Osteocyte (in vitro differentiated cells): ENCODE results near the gene PHACTR3. TPM values are rescaled to one million over a fixed set of nuclear protein-coding genes. Genes with fewer than 3 reads are reported as not detected.
A peak's percentile ranks its signal among the peaks of the same experiment; 100 is the strongest.

Source experiments
- DNase-seq: peaks from one replicate; pipeline ENCODE4 v3.0.0; 2021; ENCODE audit warnings: mixed read lengths; ENCODE audit not compliant: unreplicated experiment; ENCODE audit errors: extremely low spot score
- H3K27ac Mint-ChIP-seq: one replicate; pipeline ENCODE4 v1.8.0; 2021; ENCODE audit warnings: mild to moderate bottlenecking, mixed read lengths; ENCODE audit not compliant: unreplicated experiment
- H3K27me3 Mint-ChIP-seq: one replicate; pipeline ENCODE4 v1.8.0; 2021; ENCODE audit warnings: mixed read lengths; ENCODE audit not compliant: unreplicated experiment
- H3K36me3 Mint-ChIP-seq: one replicate; pipeline ENCODE4 v1.8.0; 2021; ENCODE audit warnings: mixed read lengths; ENCODE audit not compliant: unreplicated experiment
- H3K4me1 Mint-ChIP-seq: one replicate; pipeline ENCODE4 v1.8.0; 2021; ENCODE audit warnings: mixed read lengths; ENCODE audit not compliant: unreplicated experiment
- H3K4me3 Mint-ChIP-seq: one replicate; pipeline ENCODE4 v1.8.0; 2021; ENCODE audit warnings: mild to moderate bottlenecking, moderate library complexity, mixed read lengths; ENCODE audit not compliant: unreplicated experiment
- H3K9me3 Mint-ChIP-seq: one replicate; pipeline ENCODE4 v1.8.0; 2021; ENCODE audit warnings: mixed read lengths; ENCODE audit not compliant: unreplicated experiment
- total RNA-seq: library from RNA; stranded (reverse); gene quantifications from 2 replicates; pipeline ENCODE4 v1.2.1, GENCODE V29; 2021
- TF ChIP-seq, protein P1 (sequence below): fragments of 200-600 bp; sonication (generic); IDR thresholded peaks from 2 replicates; pipeline ENCODE4 v1.5.0; 2021; ENCODE audit warnings: antibody characterized with exemption, mild to moderate bottlenecking, moderate library complexity

The PHACTR3 gene
- total RNA-seq, 1 donor from 2014 or later = not detected

DNA sequence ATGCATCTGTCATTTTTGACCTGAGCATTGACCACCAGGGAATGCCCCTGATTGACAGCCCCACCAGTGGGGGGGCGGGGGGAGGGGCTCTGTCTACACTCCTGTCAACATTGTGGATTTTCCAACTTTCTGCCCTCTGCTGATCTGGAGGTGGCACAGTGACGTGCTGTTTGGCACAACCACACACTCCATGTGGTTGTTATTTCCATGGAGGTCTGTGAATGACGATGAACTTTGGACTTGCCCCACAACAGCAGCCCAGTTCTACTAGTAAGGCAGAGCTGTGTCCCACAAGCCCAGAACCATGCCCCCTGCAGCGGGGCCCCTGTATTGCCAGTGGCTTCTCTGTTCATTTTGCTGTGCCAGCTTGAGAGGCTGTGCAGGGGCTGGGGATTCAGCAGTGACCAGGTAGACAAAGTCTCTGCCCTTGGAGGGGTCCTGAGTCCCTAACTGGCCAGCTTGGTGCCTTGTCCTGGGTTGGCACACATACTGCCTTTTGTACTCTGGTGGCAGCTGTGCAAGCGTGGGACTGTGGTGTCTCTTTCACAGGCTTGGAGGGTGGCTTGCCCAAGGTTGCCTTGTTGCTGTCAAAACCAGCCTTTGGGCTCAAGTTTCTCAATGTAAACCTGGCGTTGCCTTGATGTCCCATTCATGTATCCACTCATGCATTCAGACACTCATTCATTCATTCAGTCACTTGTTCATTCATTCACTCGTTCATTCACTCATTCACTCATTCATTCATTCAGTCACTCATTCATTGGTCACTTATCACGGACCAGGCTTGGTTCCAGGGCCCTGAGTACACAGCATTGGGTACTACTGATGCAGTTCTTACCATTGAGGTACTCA is 220.6 kb downstream of the PHACTR3 start:
- TF ChIP-seq, protein P1, sequence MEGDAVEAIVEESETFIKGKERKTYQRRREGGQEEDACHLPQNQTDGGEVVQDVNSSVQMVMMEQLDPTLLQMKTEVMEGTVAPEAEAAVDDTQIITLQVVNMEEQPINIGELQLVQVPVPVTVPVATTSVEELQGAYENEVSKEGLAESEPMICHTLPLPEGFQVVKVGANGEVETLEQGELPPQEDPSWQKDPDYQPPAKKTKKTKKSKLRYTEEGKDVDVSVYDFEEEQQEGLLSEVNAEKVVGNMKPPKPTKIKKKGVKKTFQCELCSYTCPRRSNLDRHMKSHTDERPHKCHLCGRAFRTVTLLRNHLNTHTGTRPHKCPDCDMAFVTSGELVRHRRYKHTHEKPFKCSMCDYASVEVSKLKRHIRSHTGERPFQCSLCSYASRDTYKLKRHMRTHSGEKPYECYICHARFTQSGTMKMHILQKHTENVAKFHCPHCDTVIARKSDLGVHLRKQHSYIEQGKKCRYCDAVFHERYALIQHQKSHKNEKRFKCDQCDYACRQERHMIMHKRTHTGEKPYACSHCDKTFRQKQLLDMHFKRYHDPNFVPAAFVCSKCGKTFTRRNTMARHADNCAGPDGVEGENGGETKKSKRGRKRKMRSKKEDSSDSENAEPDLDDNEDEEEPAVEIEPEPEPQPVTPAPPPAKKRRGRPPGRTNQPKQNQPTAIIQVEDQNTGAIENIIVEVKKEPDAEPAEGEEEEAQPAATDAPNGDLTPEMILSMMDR = no peak
- no peaks in the 10 kb centered on the region for H3K4me1 Mint-ChIP-seq
- no peak overlapping the region for H3K4me3 Mint-ChIP-seq
- no peaks in the 10 kb centered on the region for H3K36me3 Mint-ChIP-seq
- no peaks in the 10 kb centered on the region for H3K9me3 Mint-ChIP-seq
- H3K27me3 Mint-ChIP-seq = peaks cover 9% of the 10 kb centered on the region
- H3K27ac Mint-ChIP-seq = no peak overlapping the region
- peak; percentile 68 for DNase-seq

DNA sequence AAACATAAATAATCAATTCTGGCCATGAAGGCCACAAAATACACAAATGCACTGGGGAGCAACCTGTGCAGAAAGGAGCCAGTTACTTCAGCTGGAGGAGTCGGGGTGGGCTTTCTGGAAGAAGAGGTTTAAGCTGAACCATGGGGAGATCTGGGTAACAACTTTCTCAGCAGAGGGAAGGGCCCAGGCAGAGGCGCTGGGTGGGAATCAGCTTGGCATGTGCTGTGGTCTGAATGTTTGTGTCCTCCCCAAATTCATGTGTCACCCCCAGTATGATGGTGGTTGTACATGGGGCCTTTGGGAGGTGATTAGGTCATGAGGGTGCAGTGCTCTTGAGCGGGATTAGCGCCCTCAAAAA is 221.2 kb downstream of the PHACTR3 start:
- no peaks in the 10 kb centered on the region for H3K4me1 Mint-ChIP-seq
- H3K27me3 Mint-ChIP-seq = peaks cover 14% of the 10 kb centered on the region
- DNase-seq = no peak
- H3K36me3 Mint-ChIP-seq = no peaks in the 10 kb centered on the region
- no peak overlapping the region for H3K4me3 Mint-ChIP-seq
- TF ChIP-seq, protein P1 = no peak
- H3K27ac Mint-ChIP-seq = no peak overlapping the region
- no peaks in the 10 kb centered on the region for H3K9me3 Mint-ChIP-seq

DNA sequence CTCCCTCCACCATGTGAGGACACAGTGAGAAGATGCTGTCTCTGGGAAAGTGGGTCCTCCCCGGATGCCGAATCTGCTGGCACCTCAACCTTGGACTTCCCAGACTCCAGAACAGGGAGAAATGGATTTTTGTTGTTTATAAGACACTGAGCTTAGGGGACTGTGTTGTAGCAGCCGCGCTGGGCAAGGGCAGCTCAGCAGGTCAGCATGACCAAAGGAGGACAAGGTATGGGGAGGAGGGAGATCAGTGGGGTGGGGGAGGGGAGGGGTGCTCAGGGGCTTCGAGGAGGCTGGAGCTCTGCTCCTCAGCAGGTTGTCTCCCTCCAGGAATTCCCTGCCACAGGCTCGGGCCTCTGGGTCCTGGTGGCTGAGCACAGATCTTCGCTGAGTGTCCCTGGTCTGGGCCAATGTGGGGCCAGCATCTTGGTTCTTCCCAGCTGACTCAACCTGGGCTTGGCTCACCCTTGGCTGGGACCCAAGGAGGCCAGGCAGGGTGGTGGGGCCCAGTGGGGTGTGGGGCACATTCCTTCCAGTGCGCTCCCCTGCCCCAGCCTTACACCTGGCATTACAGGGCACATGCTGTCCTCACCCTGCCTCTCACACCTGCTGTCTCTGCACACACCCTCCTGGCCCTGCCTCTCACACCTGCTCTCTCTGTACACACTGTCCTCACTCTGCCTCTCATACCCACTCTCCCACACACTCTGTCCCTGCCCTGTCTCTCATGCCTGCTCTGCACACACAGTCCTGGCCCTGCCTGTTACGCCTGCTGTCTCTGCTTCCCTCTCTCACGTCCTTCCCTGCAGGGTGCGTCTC is 221.8 kb downstream of the PHACTR3 start:
- Mint-ChIP-seq H3K9me3 (no peaks in the 10 kb centered on the region), H3K4me1 (no peaks in the 10 kb centered on the region), H3K27me3 (peaks cover 14% of the 10 kb centered on the region), H3K36me3 (no peaks in the 10 kb centered on the region), H3K27ac (no peak overlapping the region), H3K4me3 (no peak overlapping the region)
- DNase-seq = peak; percentile 83
- TF ChIP-seq, protein P1 = no peak

DNA sequence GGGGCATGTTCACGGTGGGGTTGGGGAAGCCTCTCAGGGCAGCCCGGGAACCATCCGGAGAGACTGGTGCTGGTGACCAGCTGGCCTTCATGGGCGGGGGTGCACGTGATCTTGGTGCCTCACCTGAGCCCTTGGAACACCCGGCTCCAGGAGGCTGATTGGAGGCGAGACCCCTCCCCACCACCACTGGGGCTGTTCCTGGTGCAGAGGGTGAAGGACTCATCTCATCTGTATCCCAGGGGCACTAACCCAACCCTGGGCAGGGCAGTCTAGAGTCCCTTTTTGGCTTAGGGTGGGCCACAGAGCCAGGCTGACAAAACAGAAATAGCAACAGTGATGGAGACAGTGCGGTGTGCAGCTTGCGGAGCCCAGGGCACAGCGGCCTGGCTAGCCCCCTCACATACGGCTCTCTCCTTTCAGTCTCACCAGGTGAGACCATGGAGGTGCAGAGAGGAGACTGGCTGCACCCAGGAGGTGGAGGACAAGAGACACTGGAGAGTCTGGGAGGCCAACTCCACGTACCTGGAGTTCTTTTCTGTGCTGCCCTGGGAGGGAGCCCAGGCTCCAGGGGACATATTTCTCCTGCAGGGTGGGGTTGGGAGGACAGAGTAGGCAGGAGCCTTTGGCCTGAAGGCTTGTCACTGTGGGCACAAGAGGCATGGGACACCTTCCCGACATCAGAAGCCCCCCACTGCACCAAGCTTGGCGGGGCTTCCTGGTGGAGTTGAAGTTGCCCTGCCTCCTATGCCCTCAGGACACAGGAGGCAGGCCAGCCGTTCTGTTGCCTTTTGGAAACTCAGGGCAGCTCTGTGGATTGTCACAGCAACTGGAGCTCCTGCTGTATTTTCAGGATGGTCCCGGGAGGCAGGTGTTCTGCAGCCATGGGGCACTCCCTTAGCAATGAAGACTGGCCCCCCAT is 223.1 kb downstream of the PHACTR3 start:
- TF ChIP-seq, protein P1 = no peak

More for the DNA sequence above, 223.1 kb downstream of the PHACTR3 start:
- no peaks in the 10 kb centered on the region for H3K36me3 Mint-ChIP-seq
- H3K4me3 Mint-ChIP-seq = no peak overlapping the region
- no peaks in the 10 kb centered on the region for H3K9me3 Mint-ChIP-seq
- peak; percentile 80 for DNase-seq
- no peaks in the 10 kb centered on the region for H3K4me1 Mint-ChIP-seq
- peaks cover 14% of the 10 kb centered on the region for H3K27me3 Mint-ChIP-seq
- H3K27ac Mint-ChIP-seq = no peak overlapping the region
